AG10803 (cell line): ENCODE measurements around the gene KCNH5.
"Not testable (repeated sequence)": the region's sequence is repeated elsewhere in the genome, so short reads cannot be mapped to it uniquely, and the experiment has no call there.

Experiments
- DNase-seq: peaks from one replicate; pipeline ENCODE4 v3.0.0; 2010; ENCODE audit warnings: low read depth
- H3K4me3 ChIP-seq: 2 replicates; pipeline ENCODE4 v1.5.1; 2011; ENCODE audit warnings: mild to moderate bottlenecking, low read length, control low read depth
- CTCF ChIP-seq: conservative IDR thresholded peaks from 2 replicates; pipeline ENCODE4 v1.5.1; 2011; ENCODE audit warnings: mild to moderate bottlenecking, low read length, control low read depth, inconsistent platforms

The KCNH5 gene

GRCh38 chr14:62807636-62808035 is 237.6 kb downstream of the KCNH5 start:
- no peak for DNase-seq
- H3K4me3 ChIP-seq: no peak overlapping the region
- no peak for TF ChIP-seq CTCF

- DNase-seq: no peak
- no peak for TF ChIP-seq CTCF
- no peak overlapping the region for H3K4me3 ChIP-seq
Observed at GRCh38 chr14:62800577-62800976, 244.7 kb downstream of the KCNH5 start.

GRCh38 chr14:62796431-62796830 is 248.8 kb downstream of the KCNH5 start:
- H3K4me3 ChIP-seq: no peak overlapping the region
- no peak for DNase-seq
- TF ChIP-seq CTCF: no peak

- TF ChIP-seq CTCF: no peak
- H3K4me3 ChIP-seq: no peak overlapping the region
Observed at GRCh38 chr14:62792578-62792977, 252.7 kb downstream of the KCNH5 start.

GRCh38 chr14:62781328-62781727 is 263.9 kb downstream of the KCNH5 start:
- not testable (repeated sequence) for DNase-seq, H3K4me3 ChIP-seq

More at GRCh38 chr14:62792578-62792977, 252.7 kb downstream of the KCNH5 start:
- no peak for DNase-seq

- DNase-seq: no peak
- no peak for TF ChIP-seq CTCF
- H3K4me3 ChIP-seq: no peak overlapping the region
Observed at GRCh38 chr14:62778852-62779251, 266.4 kb downstream of the KCNH5 start.

- TF ChIP-seq CTCF: no peak
- no peak overlapping the region for H3K4me3 ChIP-seq
Observed at GRCh38 chr14:62778310-62778709, 266.9 kb downstream of the KCNH5 start.

GRCh38 chr14:62777510-62777909 is 267.7 kb downstream of the KCNH5 start:
- no peak for TF ChIP-seq CTCF
- DNase-seq: no peak
- no peak overlapping the region for H3K4me3 ChIP-seq

More at GRCh38 chr14:62778310-62778709, 266.9 kb downstream of the KCNH5 start:
- no peak for DNase-seq
